Measurements from ENCODE around the gene PITPNC1. TPM values are rescaled to one million over a fixed set of nuclear protein-coding genes. Genes with fewer than 3 reads are reported as not detected.
A peak's percentile ranks its signal among the peaks of the same experiment; 100 is the strongest.
"Not testable (repeated sequence)": the region's sequence is repeated elsewhere in the genome, so short reads cannot be mapped to it uniquely, and the experiment has no call there.

PITPNC1 gene
- total RNA-seq, 1 donor from 2014 or later, result 12.4 TPM

- Mint-ChIP-seq H3K36me3 (ENCODE audit: low read depth, unreplicated experiment) (peaks cover 1% of the 10 kb centered on the region), H3K4me3 (ENCODE audit: unreplicated experiment) (peak overlapping the region; percentile 100), H3K4me1 (ENCODE audit: low read depth, unreplicated experiment) (peaks cover 2% of the 10 kb centered on the region), H3K27me3 (ENCODE audit: low read depth, unreplicated experiment) (no peaks in the 10 kb centered on the region), H3K9me3 (ENCODE audit: unreplicated experiment) (no peaks in the 10 kb centered on the region), H3K27ac (ENCODE audit: unreplicated experiment) (peak overlapping the region; percentile 99)
- peaks cover 7% of the 10 kb centered on the region for H4K20me1 ChIP-seq (ENCODE audit: insufficient read depth, low read length)
- DNase-seq (ENCODE audit: low read depth) (peak; percentile 39), FAIRE-seq (no peak)
- H3K9me3 ChIP-seq (ENCODE audit: insufficient read depth, low read depth, low read length), result no peaks in the 10 kb centered on the region
- H3K4me3 ChIP-seq (ENCODE audit: insufficient read depth, low read depth, low read length), result peak overlapping the region; percentile 96
- H3K4me1 ChIP-seq (ENCODE audit: insufficient read depth, low read length), result peaks cover 17% of the 10 kb centered on the region
- no peaks in the 10 kb centered on the region for H3K27me3 ChIP-seq (ENCODE audit: insufficient read depth, low read length)
- peaks cover 31% of the 10 kb centered on the region for H3K79me2 ChIP-seq (ENCODE audit: insufficient read depth, low read length)
- TF ChIP-seq CTCF (IDR thresholded peaks at IDR 0.05; ENCODE audit: insufficient read depth, low read depth, low read length) (no peak), EZH2 (IDR thresholded peaks at IDR 0.05; ENCODE audit: insufficient read depth, low read length) (no peak)
- H3K9ac ChIP-seq (ENCODE audit: low read length), result peak overlapping the region; percentile 97
- peak overlapping the region; percentile 93 for H3K4me2 ChIP-seq (ENCODE audit: low read length)
- H3K36me3 ChIP-seq (ENCODE audit: insufficient read depth, low read length), result peaks cover 21% of the 10 kb centered on the region
- peak overlapping the region; percentile 92 for H2AFZ ChIP-seq (ENCODE audit: low read depth, low read length)
- peak overlapping the region; percentile 93 for H3K27ac ChIP-seq (ENCODE audit: low read depth, low read length)
These were observed 341.4 kb downstream of the PITPNC1 start for GRCh38 chr17:67718325-67718941.

- FAIRE-seq (no peak), DNase-seq (ENCODE audit: low read depth) (no peak)
- peaks cover 9% of the 10 kb centered on the region for H4K20me1 ChIP-seq (ENCODE audit: insufficient read depth, low read length)
- Mint-ChIP-seq H3K9me3 (ENCODE audit: unreplicated experiment) (no peaks in the 10 kb centered on the region), H3K4me1 (ENCODE audit: low read depth, unreplicated experiment) (no peaks in the 10 kb centered on the region), H3K27ac (ENCODE audit: unreplicated experiment) (no peak overlapping the region), H3K27me3 (ENCODE audit: low read depth, unreplicated experiment) (no peaks in the 10 kb centered on the region), H3K4me3 (ENCODE audit: unreplicated experiment) (no peak overlapping the region), H3K36me3 (ENCODE audit: low read depth, unreplicated experiment) (peaks cover 22% of the 10 kb centered on the region)
- H3K36me3 ChIP-seq (ENCODE audit: insufficient read depth, low read length), result peaks cover 71% of the 10 kb centered on the region
- H3K79me2 ChIP-seq (ENCODE audit: insufficient read depth, low read length), result peaks cover 21% of the 10 kb centered on the region
- no peak overlapping the region for H3K4me2 ChIP-seq (ENCODE audit: low read length)
- no peak overlapping the region for H3K27ac ChIP-seq (ENCODE audit: low read depth, low read length)
- H3K9ac ChIP-seq (ENCODE audit: low read length), result no peak overlapping the region
- H3K9me3 ChIP-seq (ENCODE audit: insufficient read depth, low read depth, low read length), result no peaks in the 10 kb centered on the region
- no peaks in the 10 kb centered on the region for H3K27me3 ChIP-seq (ENCODE audit: insufficient read depth, low read length)
- no peak for TF ChIP-seq CTCF (IDR thresholded peaks at IDR 0.05; ENCODE audit: insufficient read depth, low read depth, low read length)
- TF ChIP-seq EZH2 (IDR thresholded peaks at IDR 0.05; ENCODE audit: insufficient read depth, low read length), result no peak
- no peak overlapping the region for H2AFZ ChIP-seq (ENCODE audit: low read depth, low read length)
- no peak overlapping the region for H3K4me3 ChIP-seq (ENCODE audit: insufficient read depth, low read depth, low read length)
- no peaks in the 10 kb centered on the region for H3K4me1 ChIP-seq (ENCODE audit: insufficient read depth, low read length)
These were observed 348.3 kb downstream of the PITPNC1 start for GRCh38 chr17:67725373-67725791.

GRCh38 chr17:67725807-67726206 is 348.7 kb downstream of the PITPNC1 start:
- H3K9me3 ChIP-seq (ENCODE audit: insufficient read depth, low read depth, low read length), result no peaks in the 10 kb centered on the region
- peaks cover 70% of the 10 kb centered on the region for H3K36me3 ChIP-seq (ENCODE audit: insufficient read depth, low read length)
- peaks cover 26% of the 10 kb centered on the region for H3K36me3 Mint-ChIP-seq (ENCODE audit: low read depth, unreplicated experiment)
- peaks cover 12% of the 10 kb centered on the region for H4K20me1 ChIP-seq (ENCODE audit: insufficient read depth, low read length)
- TF ChIP-seq CTCF (IDR thresholded peaks at IDR 0.05; ENCODE audit: insufficient read depth, low read depth, low read length) (no peak), EZH2 (IDR thresholded peaks at IDR 0.05; ENCODE audit: insufficient read depth, low read length) (no peak)
- H3K9me3 Mint-ChIP-seq (ENCODE audit: unreplicated experiment), result no peaks in the 10 kb centered on the region
- H3K4me3 ChIP-seq (ENCODE audit: insufficient read depth, low read depth, low read length), result no peak overlapping the region
- FAIRE-seq (no peak), DNase-seq (ENCODE audit: low read depth) (no peak)
- no peak overlapping the region for H2AFZ ChIP-seq (ENCODE audit: low read depth, low read length)
- H3K4me3 Mint-ChIP-seq (ENCODE audit: unreplicated experiment), result no peak overlapping the region
- H3K4me2 ChIP-seq (ENCODE audit: low read length), result no peak overlapping the region
- no peaks in the 10 kb centered on the region for H3K27me3 ChIP-seq (ENCODE audit: insufficient read depth, low read length)
- H3K27me3 Mint-ChIP-seq (ENCODE audit: low read depth, unreplicated experiment), result no peaks in the 10 kb centered on the region
- no peak overlapping the region for H3K9ac ChIP-seq (ENCODE audit: low read length)
- no peaks in the 10 kb centered on the region for H3K4me1 Mint-ChIP-seq (ENCODE audit: low read depth, unreplicated experiment)
- no peak overlapping the region for H3K27ac Mint-ChIP-seq (ENCODE audit: unreplicated experiment)
- H3K79me2 ChIP-seq (ENCODE audit: insufficient read depth, low read length), result peaks cover 20% of the 10 kb centered on the region
- H3K27ac ChIP-seq (ENCODE audit: low read depth, low read length), result no peak overlapping the region
- no peaks in the 10 kb centered on the region for H3K4me1 ChIP-seq (ENCODE audit: insufficient read depth, low read length)

- peaks cover 30% of the 10 kb centered on the region for H3K79me2 ChIP-seq (ENCODE audit: insufficient read depth, low read length)
- not testable (repeated sequence) for H3K4me1 Mint-ChIP-seq (ENCODE audit: low read depth, unreplicated experiment); DNase-seq (ENCODE audit: low read depth); H2AFZ ChIP-seq (ENCODE audit: low read depth, low read length); H3K27ac ChIP-seq (ENCODE audit: low read depth, low read length); FAIRE-seq; H3K9me3 ChIP-seq (ENCODE audit: insufficient read depth, low read depth, low read length); H3K4me3 Mint-ChIP-seq (ENCODE audit: unreplicated experiment); H3K27me3 Mint-ChIP-seq (ENCODE audit: low read depth, unreplicated experiment); H3K9me3 Mint-ChIP-seq (ENCODE audit: unreplicated experiment); H3K27ac Mint-ChIP-seq (ENCODE audit: unreplicated experiment); H4K20me1 ChIP-seq (ENCODE audit: insufficient read depth, low read length); H3K27me3 ChIP-seq (ENCODE audit: insufficient read depth, low read length); H3K4me3 ChIP-seq (ENCODE audit: insufficient read depth, low read depth, low read length); H3K4me1 ChIP-seq (ENCODE audit: insufficient read depth, low read length); H3K9ac ChIP-seq (ENCODE audit: low read length); H3K4me2 ChIP-seq (ENCODE audit: low read length)
- peaks cover 34% of the 10 kb centered on the region for H3K36me3 Mint-ChIP-seq (ENCODE audit: low read depth, unreplicated experiment)
- H3K36me3 ChIP-seq (ENCODE audit: insufficient read depth, low read length), result peaks cover 65% of the 10 kb centered on the region
These were observed 350.3 kb downstream of the PITPNC1 start for GRCh38 chr17:67727152-67728039.
